DOHH2 (cell line): ENCODE data around the gene WFS1.

Experiments used
- CTCF ChIP-seq: fragments of 200-600 bp; sonication (generic); IDR thresholded peaks from one replicate; pipeline ENCODE4 v1.5.1; 2014; ENCODE audit warnings: antibody characterized with exemption, mild to moderate bottlenecking, low read depth, low read length; ENCODE audit not compliant: poor library complexity, severe bottlenecking
- EZH2phosphoT487 ChIP-seq: fragments of 200-600 bp; sonication (generic); IDR thresholded peaks from 2 replicates; pipeline ENCODE4 v1.6.1; 2017; ENCODE audit warnings: borderline replicate concordance, mild to moderate bottlenecking, antibody characterized with exemption, low read length, moderate library complexity, mixed read lengths

GRCh38 chr4:6296026-6296425 lies 26.4 kb downstream of the WFS1 start:
- TF ChIP-seq CTCF (no peak), EZH2phosphoT487 (no peak)
